K562 (cell line): ENCODE measurements around the gene SETDB2. TPM values are rescaled to one million over a fixed set of nuclear protein-coding genes. Genes with fewer than 3 reads are reported as not detected.

Experiments used
- ATAC-seq: fragments of 200-7000 bp; cut with Tn5 transposase; 3 replicates; pipeline ENCODE4 v1.9.1; 2020; ENCODE audit warnings: moderate library complexity
- BruUV-seq: library from RNA; stranded (reverse); fragments of 400-500 nt; replicated peaks from 2 replicates; lab custom pipeline; 2021; lab: Mats Ljungman, UMichigan
- CTCF ChIA-PET: fragments of 300-600 bp; formaldehyde crosslinking; extraction: SDS; loops from one replicate; lab custom pipeline; 2021; ENCODE audit warnings: low intra/inter-chr PET ratio; lab: Yijun Ruan, JAX
- POLR2A ChIA-PET: fragments of 300-600, 350-650 bp; sonication (Branson Sonifier 250); formaldehyde crosslinking; extraction: SDS; loops from one replicate; lab custom pipeline; 2021; ENCODE audit warnings: antibody characterized with exemption, inconsistent platforms; lab: Yijun Ruan, JAX
- DNase-seq, 4 experiments: peaks; one replicate each; pipeline versions ENCODE4 v3.0.0 to v3.0.0-alpha.2; 2011 to 2018; ENCODE audit warnings: low spot score in 3 of 4, mixed read lengths in 3 of 4; ENCODE audit errors: extremely low read depth in 1 of 4
- FAIRE-seq: peaks from 2 replicates; lab custom pipeline; 2011; peaks lifted over from hg19 to GRCh38; lab: Jason Lieb, UNC
- H2AFZ ChIP-seq: 2 replicates; pipeline ENCODE4 v1.6.0; 2011; ENCODE audit warnings: low read depth, low read length, control low read depth, inconsistent platforms
- H3K27ac ChIP-seq: fragments of 200-600 bp; 3 replicates; pipeline ENCODE4 v1.8.0; 2011; ENCODE audit warnings: low read depth, mild to moderate bottlenecking, control low read depth, inconsistent platforms, low read length, moderate library complexity, mixed read lengths; ENCODE audit errors: extremely low read depth
- H3K27me3 ChIP-seq, 2 experiments: fragments of 300-600 bp in 1 of 2; 2 replicates in 1 of 2; 3 replicates in 1 of 2; pipeline versions ENCODE4 v1.6.0 to v1.8.0; 2011; ENCODE audit warnings: inconsistent platforms in 2 of 2, low read length in 2 of 2, mild to moderate bottlenecking in 1 of 2, mixed read lengths in 1 of 2, moderate library complexity in 1 of 2; ENCODE audit not compliant: control insufficient read depth in 2 of 2, insufficient read depth in 2 of 2
- H3K36me3 ChIP-seq: fragments of 300-600 bp; 3 replicates; pipeline ENCODE4 v1.8.0; 2011; ENCODE audit warnings: mild to moderate bottlenecking, low read length, inconsistent platforms; ENCODE audit not compliant: control insufficient read depth, insufficient read depth
- H3K4me1 ChIP-seq, 2 experiments: fragments of 200-600 bp in 1 of 2; replicated peaks in 1 of 2; 2 replicates in 1 of 2; 3 replicates in 1 of 2; pipeline versions ENCODE4 v1.5.1 to v1.8.0; 2011; ENCODE audit warnings: inconsistent platforms in 2 of 2, low read length in 2 of 2, mild to moderate bottlenecking in 1 of 2, mixed read lengths in 1 of 2, moderate library complexity in 1 of 2; ENCODE audit not compliant: control insufficient read depth in 2 of 2, insufficient read depth in 2 of 2
- H3K4me2 ChIP-seq: 2 replicates; pipeline ENCODE4 v1.6.1; 2011; ENCODE audit warnings: low read length, control low read depth, inconsistent platforms, mixed read lengths; ENCODE audit not compliant: insufficient read depth
- H3K4me3 ChIP-seq: fragments of 200-600 bp; sonication (generic), shearing (Covaris generic); 2 replicates; pipeline ENCODE4 v1.5.1; 2016; ENCODE audit warnings: control low read depth, inconsistent platforms
- H3K79me2 ChIP-seq: fragments of 200-600 bp; 3 replicates; pipeline ENCODE4 v1.8.0; 2011; ENCODE audit warnings: low read length, inconsistent platforms; ENCODE audit not compliant: control insufficient read depth, insufficient read depth
- H3K9ac ChIP-seq, 2 experiments: 2 replicates each; pipeline versions ENCODE4 v1.6.0 to v1.6.1; 2011; ENCODE audit warnings: low read depth in 2 of 2, low read length in 2 of 2, control low read depth in 1 of 2, inconsistent platforms in 1 of 2, mild to moderate bottlenecking in 1 of 2, mixed read lengths in 1 of 2; ENCODE audit not compliant: insufficient read depth in 1 of 2
- H3K9me1 ChIP-seq: one replicate; pipeline ENCODE4 v1.6.0; 2011; ENCODE audit warnings: inconsistent platforms, mild to moderate bottlenecking, low read length, moderate library complexity; ENCODE audit not compliant: control insufficient read depth, insufficient read depth
- H3K9me3 ChIP-seq: replicated peaks from 2 replicates; pipeline ENCODE4 v1.5.1; 2011; ENCODE audit warnings: low read depth, low read length, inconsistent platforms; ENCODE audit not compliant: control insufficient read depth, insufficient read depth
- H4K20me1 ChIP-seq: replicated peaks from 2 replicates; pipeline ENCODE4 v1.6.1; 2011; ENCODE audit warnings: low read length, inconsistent platforms, mixed read lengths; ENCODE audit not compliant: control insufficient read depth, insufficient read depth
- ARNT ChIP-seq, 2 experiments: fragments of 450-650 bp; IDR thresholded peaks; 2 replicates each; pipeline ENCODE4 v1.6.1; 2016; ENCODE audit warnings: mild to moderate bottlenecking in 1 of 2
- CBX2 ChIP-seq: fragments of 200-600 bp; sonication (generic); IDR thresholded peaks from one replicate; pipeline ENCODE4 v1.6.1; 2012; ENCODE audit warnings: mild to moderate bottlenecking, low read length, inconsistent platforms; ENCODE audit not compliant: insufficient read depth, poor library complexity, severe bottlenecking
- FOXJ2 ChIP-seq: fragments of 200-800 bp; sonication (Bioruptor generic); IDR thresholded peaks from 2 replicates; pipeline ENCODE4 v1.6.1; 2016; ENCODE audit warnings: missing genetic modification characterization, missing compliant biosample characterization
- KLF16 ChIP-seq: IDR thresholded peaks from 2 replicates; pipeline ENCODE4 v1.6.1; 2016; ENCODE audit warnings: antibody characterized with exemption
- TEAD4 ChIP-seq, 2 experiments: sonication (generic) in 1 of 2; formaldehyde crosslinking in 1 of 2; IDR thresholded peaks; 2 replicates each; pipeline versions ENCODE4 v1.6.1 to v1.8.0; 2012 to 2022; ENCODE audit warnings: borderline replicate concordance in 1 of 2, inconsistent platforms in 1 of 2, low read length in 1 of 2, mild to moderate bottlenecking in 1 of 2, missing genetic modification reagents in 1 of 2
- ZBTB1 ChIP-seq: sonication (generic); formaldehyde crosslinking; IDR thresholded peaks from 2 replicates; pipeline ENCODE4 v1.8.1; 2023; ENCODE audit warnings: missing genetic modification reagents, low read depth, mild to moderate bottlenecking, borderline replicate concordance
- WGBS: fragments of 100-300 bp; shearing (Covaris generic); methylation state at CpG from one replicate; pipeline ENCODE4 v1.1.6; 2016; ENCODE audit warnings: low coverage, mixed read lengths; ENCODE audit not compliant: insufficient coverage; ENCODE audit errors: missing lambda C conversion rate; 5-methylcytosine and 5-hydroxymethylcytosine counted together
- in situ Hi-C: fragments of 300-500 bp; cut with MboI; formaldehyde crosslinking; loops from 4 replicates; pipeline ENCODE4 v1.15.0; 2018; ENCODE audit warnings: inconsistent platforms, mixed read lengths
- intact Hi-C: fragments of 100-400 bp; cut with micrococcal nuclease; formaldehyde crosslinking; loops from 2 replicates; pipeline ENCODE4 v1.14.2; 2022
- polyA plus RNA-seq, 8 experiments: library from polyadenylated mRNA; depleted of rRNA in 4 of 8; stranded (reverse) in 5 of 8; unstranded in 3 of 8; fragments of >200 nt; fragmentation: Nextera tagmentation in 2 of 8; fragmentation: Illumina TruSeq in 1 of 8; extraction: Ambion mirVana in 2 of 8; extraction: Trizol in 1 of 8; gene quantifications; 2 replicates each; pipeline versions ENCODE4 v1.2.1 to v1.2.3, GENCODE V29; 2011 to 2014; ENCODE audit warnings: inconsistent platforms in 1 of 8, missing spikeins in 1 of 8
- total RNA-seq, 7 experiments: library from RNA; depleted of rRNA in 6 of 7; stranded (reverse); fragments of >200 nt in 6 of 7; fragmentation: Illumina TruSeq in 2 of 7; extraction: Trizol in 2 of 7; gene quantifications; 2 replicates each; pipeline versions ENCODE4 v1.2.1 to v1.2.3, GENCODE V29; 2011 to 2021; ENCODE audit warnings: low replicate concordance in 1 of 7
- TF ChIP-seq, protein P1 (sequence below): conservative IDR thresholded peaks from 2 replicates; pipeline ENCODE4 v1.6.1; 2011; ENCODE audit warnings: low read depth, mild to moderate bottlenecking, low read length; ENCODE audit not compliant: control insufficient read depth
- TF ChIP-seq, protein P2 (sequence below): fragments of 450-650 bp; IDR thresholded peaks from one replicate; pipeline ENCODE4 v1.6.1; 2018; ENCODE audit warnings: mild to moderate bottlenecking, moderate library complexity; ENCODE audit not compliant: partially characterized antibody
- TF ChIP-seq, protein P3 (sequence below): fragments of 250-450 bp; sonication (Bioruptor Pico); IDR thresholded peaks from 2 replicates; pipeline ENCODE4 v1.9.0; 2021; ENCODE audit warnings: mild to moderate bottlenecking, inconsistent platforms

SETDB2 gene
- total and polyA plus RNA-seq, 9 of the 15 experiments (the other 6 are each of a cell fraction or from before 2014, with no cell fraction given) = 1.0 to 9.0 (median 6.1) TPM

DNA sequence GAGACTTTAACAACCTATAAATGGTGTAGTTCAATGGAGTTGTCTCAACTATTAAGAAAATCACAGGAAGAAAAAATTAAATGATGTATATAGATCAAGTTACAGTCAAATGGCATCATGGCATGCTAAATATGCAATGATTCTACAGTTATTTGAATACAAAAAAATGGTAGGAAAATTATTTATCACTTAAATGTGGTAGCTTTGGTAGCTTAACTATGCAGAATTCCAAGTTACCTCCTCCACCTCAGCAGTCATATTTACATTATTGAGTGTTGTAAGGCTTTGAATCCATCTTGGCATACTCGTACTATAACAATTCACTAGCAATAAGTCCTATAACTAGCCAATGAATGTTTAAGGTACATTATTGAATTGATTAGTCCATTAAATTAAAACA, 37.0 kb upstream of the SETDB2 start:
- no peak overlapping the region for H3K27ac ChIP-seq
- no peaks in the 10 kb centered on the region for H3K27me3 ChIP-seq
- H3K79me2 ChIP-seq = no peaks in the 10 kb centered on the region
- H3K9ac ChIP-seq = no peak overlapping the region
- no peaks in the 10 kb centered on the region for H3K36me3 ChIP-seq
- H3K4me1 ChIP-seq = no peaks in the 10 kb centered on the region
- ChIA-PET CTCF (no interaction called here), POLR2A (no interaction called here)
- no TSS peak for BruUV-seq
- H3K4me3 ChIP-seq = no peak overlapping the region
- H2AFZ ChIP-seq = no peak overlapping the region
- intact Hi-C loops = no loop called here
- FAIRE-seq (no peak), ATAC-seq (no peak), DNase-seq (no peak)
- in situ Hi-C loops = no loop called here
- no peaks in the 10 kb centered on the region for H4K20me1 ChIP-seq
- WGBS = 85% methylated on average over 1 of the region's 1 CpG
- TF ChIP-seq ZBTB1 (CRISPR knock-in tag) = no peak
- TF ChIP-seq, protein P1, sequence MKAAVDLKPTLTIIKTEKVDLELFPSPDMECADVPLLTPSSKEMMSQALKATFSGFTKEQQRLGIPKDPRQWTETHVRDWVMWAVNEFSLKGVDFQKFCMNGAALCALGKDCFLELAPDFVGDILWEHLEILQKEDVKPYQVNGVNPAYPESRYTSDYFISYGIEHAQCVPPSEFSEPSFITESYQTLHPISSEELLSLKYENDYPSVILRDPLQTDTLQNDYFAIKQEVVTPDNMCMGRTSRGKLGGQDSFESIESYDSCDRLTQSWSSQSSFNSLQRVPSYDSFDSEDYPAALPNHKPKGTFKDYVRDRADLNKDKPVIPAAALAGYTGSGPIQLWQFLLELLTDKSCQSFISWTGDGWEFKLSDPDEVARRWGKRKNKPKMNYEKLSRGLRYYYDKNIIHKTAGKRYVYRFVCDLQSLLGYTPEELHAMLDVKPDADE = no peak
- no peak for TF ChIP-seq ARNT (IDR thresholded peaks at IDR 0.05)
- TF ChIP-seq FOXJ2 (tag) = no peak
- TF ChIP-seq CBX2 = no peak
- TF ChIP-seq KLF16 = no peak
- TF ChIP-seq TEAD4 (IDR thresholded peaks at IDR 0.05; ENCODE audit: low read length) = no peak
- TF ChIP-seq TEAD4 (CRISPR knock-in tag; IDR thresholded peaks at IDR 0.05; ENCODE audit: borderline replicate concordance) = no peak
- TF ChIP-seq, protein P2, sequence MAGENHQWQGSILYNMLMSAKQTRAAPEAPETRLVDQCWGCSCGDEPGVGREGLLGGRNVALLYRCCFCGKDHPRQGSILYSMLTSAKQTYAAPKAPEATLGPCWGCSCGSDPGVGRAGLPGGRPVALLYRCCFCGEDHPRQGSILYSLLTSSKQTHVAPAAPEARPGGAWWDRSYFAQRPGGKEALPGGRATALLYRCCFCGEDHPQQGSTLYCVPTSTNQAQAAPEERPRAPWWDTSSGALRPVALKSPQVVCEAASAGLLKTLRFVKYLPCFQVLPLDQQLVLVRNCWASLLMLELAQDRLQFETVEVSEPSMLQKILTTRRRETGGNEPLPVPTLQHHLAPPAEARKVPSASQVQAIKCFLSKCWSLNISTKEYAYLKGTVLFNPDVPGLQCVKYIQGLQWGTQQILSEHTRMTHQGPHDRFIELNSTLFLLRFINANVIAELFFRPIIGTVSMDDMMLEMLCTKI = no peak
- TF ChIP-seq, protein P3, sequence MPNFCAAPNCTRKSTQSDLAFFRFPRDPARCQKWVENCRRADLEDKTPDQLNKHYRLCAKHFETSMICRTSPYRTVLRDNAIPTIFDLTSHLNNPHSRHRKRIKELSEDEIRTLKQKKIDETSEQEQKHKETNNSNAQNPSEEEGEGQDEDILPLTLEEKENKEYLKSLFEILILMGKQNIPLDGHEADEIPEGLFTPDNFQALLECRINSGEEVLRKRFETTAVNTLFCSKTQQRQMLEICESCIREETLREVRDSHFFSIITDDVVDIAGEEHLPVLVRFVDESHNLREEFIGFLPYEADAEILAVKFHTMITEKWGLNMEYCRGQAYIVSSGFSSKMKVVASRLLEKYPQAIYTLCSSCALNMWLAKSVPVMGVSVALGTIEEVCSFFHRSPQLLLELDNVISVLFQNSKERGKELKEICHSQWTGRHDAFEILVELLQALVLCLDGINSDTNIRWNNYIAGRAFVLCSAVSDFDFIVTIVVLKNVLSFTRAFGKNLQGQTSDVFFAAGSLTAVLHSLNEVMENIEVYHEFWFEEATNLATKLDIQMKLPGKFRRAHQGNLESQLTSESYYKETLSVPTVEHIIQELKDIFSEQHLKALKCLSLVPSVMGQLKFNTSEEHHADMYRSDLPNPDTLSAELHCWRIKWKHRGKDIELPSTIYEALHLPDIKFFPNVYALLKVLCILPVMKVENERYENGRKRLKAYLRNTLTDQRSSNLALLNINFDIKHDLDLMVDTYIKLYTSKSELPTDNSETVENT = no peak
- TF ChIP-seq, all 486 proteins: peak for 0
- Histone ChIP-seq H3K9me1 (no peaks in the 10 kb centered on the region), H3K4me2 (no peak overlapping the region), H3K9me3 (0 out of 2 replicates have a peak, but pooled peaks cover 3% of the 10 kb centered on the region)
